Epithelial cell of esophagus (primary cell): ENCODE results near the gene SLX1B.
"Not testable (repeated sequence)": the region's sequence is repeated elsewhere in the genome, so short reads cannot be mapped to it uniquely, and the experiment has no call there.

ENCODE experiments used
- DNase-seq: peaks from one replicate; pipeline ENCODE4 v3.0.0; 2010; ENCODE audit warnings: low read depth
- H3K4me3 ChIP-seq: 2 replicates; pipeline ENCODE4 v1.5.1; 2011; ENCODE audit warnings: mild to moderate bottlenecking, low read length, control low read depth

SLX1B gene

DNA sequence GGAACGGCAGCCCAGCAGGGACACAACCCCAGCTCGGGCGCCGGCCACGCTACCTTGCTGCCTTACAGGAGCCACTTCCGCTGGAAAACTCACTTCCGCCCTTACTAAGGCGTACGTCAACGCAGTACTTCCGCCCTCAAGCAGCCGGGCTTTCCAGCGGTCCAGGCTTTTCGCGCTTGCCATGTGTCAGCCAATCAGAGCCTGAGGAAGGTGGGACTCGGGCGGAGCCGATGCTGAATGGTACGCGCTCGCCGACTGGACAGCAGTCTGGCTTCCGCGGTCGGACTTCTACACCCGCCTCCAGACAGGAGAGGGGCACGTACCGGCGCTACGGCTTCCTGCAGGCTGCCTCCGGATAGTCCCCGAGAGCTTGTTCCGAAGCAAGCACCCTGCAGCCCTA is at the start of gene SLX1B, which contains the start of gene BOLA2:
Gene SLX1B (plus strand): TSS at position 265 of the 400 bp plus-strand sequence.
Gene BOLA2 (minus strand): TSS at position 83 of the 400 bp plus-strand sequence. CDS start 98 bp downstream, outside the sequence.
- not testable (repeated sequence) for DNase-seq, H3K4me3 ChIP-seq

DNA sequence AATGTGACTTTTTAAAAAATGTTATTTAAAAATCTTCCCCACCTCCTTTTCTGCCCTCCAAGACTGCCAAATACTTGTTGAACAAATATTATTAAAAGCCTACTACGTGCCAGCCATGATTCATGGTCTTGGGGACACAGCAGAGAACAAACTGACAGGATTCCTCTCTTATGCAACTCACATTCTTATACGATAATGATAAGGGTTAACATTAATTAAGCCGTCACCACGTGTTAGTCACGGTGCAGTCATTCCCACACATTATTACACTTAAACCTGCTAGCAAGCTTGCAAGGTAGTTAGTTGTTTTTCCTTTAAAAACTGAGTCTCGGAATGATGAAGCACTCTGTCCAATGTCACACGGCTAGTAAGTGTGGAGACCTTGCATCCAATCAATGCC is 49.1 kb upstream of the SLX1B start:
- peak; percentile 89 for DNase-seq
- not testable (repeated sequence) for H3K4me3 ChIP-seq

DNA sequence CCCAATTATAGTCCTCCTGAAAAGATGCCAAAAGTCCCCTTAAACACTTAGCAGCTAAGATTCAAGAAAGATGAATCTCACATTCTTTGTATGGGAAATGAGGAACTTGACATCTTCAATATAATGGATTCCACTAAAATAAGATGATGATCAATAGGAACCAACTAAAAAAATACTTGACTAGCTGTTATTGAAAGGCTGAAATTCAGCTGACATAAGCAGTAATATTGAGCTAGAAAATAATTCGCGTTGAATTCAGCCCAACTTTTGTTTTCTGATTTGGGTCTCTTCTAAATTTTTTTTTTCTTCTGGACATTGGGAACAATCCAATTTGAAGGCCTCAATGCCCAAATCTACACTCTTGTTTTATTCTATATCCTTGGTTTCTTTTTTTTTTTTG is 30.7 kb upstream of the SLX1B start:
- H3K4me3 ChIP-seq, DNase-seq: not testable (repeated sequence)

DNA sequence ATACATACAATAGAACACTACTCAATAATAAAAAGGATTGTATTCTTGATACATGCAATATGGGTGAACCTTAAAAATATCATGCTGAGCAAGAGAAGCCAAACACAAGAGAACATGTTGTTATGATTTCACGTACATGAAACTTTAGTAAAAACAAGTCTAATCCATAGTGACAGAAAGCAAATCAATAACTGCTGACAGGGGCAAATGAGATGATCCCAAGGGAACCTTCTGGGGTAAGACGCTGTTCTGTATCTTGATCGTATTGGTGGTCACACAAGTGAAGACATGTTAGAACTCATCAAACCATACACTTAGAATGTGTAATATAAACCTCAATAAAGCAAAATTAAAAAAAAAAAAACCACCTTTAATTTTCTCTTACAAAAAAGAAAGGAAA is 28.9 kb upstream of the SLX1B start:
- not testable (repeated sequence) for DNase-seq, H3K4me3 ChIP-seq

DNA sequence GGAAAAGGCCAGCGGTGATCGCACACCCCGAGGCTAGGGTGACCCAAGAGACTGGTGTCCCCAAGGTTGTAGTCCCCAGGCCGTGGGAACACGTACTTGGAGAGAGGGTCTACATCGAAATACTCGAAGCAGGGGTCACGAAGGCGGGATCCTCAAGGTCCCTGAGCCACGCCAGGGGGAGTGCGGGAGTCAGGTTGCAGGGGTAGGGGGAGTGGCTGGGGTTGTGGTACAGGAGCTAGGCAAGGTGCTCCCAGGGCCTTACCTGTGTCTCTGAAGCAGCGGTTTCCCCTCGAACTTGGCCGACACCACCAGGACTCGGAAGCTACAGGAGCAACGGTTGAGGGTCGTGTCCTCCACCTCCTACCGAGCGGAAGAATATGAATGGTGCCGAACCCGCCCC is 579 bp upstream of the SLX1B start:
- not testable (repeated sequence) for H3K4me3 ChIP-seq, DNase-seq

DNA sequence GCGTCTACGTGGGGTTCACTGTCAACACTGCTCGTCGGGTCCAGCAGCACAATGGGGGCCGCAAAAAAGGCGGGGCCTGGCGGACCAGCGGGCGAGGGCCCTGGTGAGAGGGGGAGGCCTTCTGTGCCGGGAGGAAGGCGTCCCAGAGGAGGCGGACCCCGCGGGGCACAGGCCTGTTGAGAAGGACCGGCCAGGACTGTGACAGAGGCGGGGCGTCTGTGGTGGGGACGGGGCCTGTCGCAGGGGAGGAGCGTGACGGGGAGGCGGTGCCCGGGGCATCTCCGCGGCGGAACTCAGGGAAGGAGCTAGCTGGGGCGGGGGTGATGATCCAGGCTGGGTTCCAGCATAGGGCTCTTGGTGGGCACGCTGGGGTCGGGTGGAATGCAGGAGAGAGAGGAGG is 495 bp downstream of the SLX1B start:
- H3K4me3 ChIP-seq, DNase-seq: not testable (repeated sequence)

DNA sequence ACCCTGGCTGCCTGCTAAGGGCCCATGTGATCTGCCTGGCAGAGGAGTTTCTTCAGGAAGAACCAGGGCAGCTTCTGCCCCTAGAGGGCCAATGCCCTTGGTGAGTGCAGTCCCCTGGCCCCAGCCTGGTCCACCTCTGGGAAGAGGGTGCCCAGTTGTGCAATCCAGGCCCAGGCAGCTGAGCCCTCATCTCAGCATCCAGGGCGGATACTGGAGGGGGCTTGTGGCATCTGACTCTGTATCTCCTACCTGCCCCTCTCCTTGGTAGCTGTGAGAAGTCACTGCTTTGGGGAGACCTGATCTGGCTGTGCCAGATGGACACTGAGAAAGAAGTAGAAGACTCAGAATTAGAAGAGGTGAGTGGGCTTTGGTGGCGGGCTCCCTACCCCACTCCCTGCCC is 3.3 kb downstream of the SLX1B start:
- not testable (repeated sequence) for H3K4me3 ChIP-seq, DNase-seq

DNA sequence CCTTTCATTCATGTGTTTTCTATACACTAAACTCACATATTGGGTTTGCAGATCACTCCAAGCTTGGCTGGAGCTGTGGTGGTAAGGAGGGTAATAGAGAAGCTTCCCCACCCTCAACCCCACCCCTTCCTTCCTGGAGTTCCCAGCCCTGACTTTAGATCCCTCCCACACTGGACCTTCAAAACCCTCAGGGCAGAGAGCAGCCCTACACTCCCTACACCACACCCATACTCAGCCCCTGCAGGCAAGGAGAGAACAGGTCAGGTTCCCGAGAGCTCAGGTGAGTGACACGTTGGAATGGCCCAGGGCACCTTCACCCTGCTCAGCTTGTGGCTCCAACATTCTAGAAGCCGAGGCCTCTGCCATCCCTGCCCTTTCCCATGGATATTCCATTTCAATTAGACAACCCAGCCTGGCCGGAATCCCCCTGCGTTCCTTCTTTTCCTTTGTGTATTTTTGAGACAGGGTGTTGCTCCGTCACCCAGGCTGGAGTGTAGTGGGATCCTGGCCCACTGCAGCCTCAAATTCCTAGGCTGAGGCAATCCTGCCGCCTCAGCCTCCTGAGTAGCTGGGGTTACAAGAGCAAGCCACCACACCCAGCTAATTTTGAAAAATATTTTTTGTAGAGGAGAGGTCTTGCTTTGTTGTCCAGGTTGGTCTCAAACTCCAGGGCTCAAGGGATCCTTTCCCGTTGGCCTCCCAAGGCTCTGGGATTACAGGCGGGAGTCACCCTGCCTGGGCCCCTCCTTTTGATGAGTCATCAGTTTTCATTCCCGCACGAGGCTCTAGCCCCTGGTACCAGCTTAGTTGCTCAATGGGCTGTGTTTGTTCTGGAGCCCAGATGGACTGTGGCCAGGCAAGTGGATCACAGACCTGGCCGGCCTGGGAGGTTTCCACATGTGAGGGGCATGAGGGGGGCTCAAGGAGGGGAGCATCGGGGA is 5.6 kb downstream of the SLX1B start, which contains the start of gene SULT1A4:
Gene SULT1A4 (plus strand): TSS at position 208 of the 941 bp plus-strand sequence. CDS start 1,473 bp downstream, outside the sequence.
- H3K4me3 ChIP-seq, DNase-seq: not testable (repeated sequence)

DNA sequence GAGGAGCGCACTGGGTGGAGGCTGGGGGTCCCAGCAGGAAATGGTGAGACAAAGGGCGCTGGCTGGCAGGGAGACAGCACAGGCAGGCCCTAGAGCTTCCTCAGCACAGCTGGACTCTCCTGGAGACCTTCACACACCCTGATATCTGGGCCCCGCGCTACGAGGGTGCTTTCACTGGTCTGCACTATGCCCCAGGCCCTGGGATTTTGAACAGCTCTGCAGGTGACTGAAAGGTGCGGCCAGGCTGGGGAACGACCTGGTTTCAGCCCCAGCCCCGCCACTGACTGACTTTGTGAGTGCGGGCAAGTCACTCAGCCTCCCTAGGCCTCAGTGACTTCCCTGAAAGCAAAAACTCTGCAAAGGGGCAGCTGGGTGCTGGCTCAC is 6.3 kb downstream of the SLX1B start:
- not testable (repeated sequence) for DNase-seq, H3K4me3 ChIP-seq

DNA sequence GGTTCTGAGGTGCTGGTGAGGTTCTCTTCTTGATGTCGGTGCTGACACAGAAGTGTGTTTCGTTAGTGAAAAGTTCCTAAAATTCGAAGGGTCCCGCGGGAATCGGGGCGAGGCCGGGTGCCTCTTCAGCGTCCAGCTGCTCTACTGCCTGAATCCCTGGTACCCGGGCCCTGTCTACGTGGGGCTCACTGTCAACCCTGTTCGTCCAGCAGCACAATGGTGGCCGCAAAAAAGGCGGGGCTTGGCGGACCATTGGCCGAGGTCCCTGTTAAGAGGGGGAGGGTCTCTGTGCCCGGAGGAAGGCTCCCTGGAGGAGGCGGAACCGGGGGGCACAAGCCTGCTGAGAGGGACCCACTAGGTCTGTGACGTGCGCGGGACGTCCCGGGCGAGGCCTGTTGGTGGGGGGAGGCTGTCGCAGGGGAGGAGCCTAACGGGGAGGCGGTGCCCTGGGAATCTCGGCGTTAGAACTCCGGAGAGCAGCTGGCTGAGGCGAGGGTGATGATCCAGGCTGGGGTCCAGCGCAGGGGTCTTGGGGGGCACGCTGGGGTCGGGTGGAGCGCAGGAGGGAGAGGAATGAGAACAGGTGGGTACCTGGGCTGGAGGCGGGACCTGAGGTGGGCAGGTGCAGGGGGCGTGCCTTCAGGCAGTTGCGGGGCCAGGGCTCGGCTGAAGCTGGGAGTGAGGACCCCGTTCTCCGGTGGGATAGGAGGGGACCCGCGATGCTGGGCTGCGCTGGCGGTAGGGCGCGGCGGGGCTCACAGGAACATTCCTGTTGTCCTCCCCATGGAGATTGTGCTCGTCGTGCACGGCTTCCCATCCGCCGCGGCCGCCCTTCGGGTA is 11.9 kb downstream of the SLX1B start:
- not testable (repeated sequence) for H3K4me3 ChIP-seq, DNase-seq

DNA sequence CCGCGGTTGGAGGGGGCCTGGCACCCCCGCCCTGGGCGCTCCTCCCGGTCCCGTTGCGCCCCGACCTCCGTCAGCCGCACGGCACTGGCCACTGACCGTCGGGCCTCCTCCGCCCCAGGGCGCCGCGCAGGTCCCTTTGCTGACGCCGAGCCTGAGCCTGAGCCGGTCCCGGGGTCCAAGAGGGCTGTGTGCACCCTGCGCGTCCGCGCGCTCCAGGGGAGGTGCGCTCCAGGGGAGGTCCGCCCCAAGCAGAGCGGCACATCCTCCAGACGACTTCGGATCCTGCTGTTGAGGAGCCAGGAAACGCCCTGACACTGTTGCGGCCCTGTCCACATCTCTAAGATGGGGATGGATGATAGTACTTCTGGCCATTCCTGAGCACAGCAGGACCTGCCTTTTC is 12.6 kb downstream of the SLX1B start:
- DNase-seq, H3K4me3 ChIP-seq: not testable (repeated sequence)

DNA sequence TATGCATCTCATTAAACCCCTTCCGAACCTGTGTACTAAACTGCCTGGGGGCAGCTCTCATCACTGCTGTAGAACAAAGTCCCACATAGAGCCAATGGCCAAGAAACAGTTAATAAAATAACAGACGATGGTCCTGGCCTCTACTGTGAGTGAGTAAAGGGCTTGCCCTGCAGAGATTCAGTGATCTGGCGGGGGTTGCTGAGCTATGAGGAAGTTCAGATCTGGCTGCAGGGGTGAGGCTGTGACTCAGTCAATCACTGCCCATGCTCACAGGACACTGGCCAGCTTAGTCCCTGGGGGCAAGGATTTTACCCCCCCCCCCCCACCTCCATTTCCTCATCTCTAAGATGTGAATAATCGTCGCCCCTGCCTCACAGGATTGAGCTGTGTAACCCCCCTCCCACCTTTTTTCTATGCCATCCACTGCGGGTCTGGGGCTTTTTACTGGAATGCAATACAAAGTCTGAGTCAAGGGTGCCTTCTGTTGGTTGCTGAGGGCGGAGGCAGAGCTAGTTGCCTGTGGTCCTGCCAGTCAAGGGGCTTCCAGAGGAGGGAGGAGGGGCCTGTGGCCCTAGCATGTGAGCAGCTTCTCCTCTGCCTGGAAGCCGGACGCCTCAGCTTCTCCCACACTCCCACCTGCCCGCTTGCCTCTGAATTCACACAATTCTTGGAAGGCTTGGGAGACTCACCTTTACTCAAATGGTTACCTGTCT is 13.5 kb downstream of the SLX1B start:
- not testable (repeated sequence) for H3K4me3 ChIP-seq, DNase-seq

DNA sequence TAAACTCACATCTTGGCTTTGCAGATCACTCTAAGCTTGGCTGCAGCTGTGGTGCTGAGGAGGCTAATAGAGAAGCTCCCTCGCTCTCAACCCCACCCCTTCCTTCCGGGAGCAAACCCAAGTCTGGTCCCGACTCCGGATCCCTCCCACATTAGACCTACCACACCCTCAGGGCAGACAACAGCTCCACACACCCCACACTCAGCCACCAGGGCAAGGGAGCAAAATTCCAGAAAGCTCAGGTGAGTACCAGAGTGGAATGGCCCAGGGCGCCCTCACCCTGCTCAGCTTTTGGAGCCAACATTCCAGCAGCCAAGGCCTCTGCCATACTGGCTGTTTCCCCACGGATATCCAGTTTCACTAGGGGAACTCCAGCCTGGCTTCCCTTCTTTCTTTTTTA is 15.3 kb downstream of the SLX1B start:
- not testable (repeated sequence) for H3K4me3 ChIP-seq, DNase-seq

DNA sequence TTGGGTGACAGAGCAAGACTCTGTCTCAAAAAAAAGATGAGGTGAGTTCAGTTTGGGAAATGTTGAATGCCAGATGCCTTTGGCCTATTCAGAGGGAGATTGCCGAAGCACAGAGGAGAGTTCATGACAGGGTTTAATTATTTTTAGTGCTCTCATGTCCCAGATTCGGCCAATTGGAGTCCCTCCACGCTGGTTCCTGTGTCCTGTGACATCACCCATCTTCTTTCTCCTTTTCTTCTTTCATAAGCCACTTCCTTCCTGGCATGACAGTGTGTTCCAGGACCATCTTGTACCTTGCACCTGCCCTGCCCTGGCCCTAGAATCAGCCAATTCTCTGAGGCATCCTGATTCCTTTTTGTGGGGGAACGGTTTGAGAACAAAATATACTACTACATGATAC is 17.7 kb downstream of the SLX1B start:
- H3K4me3 ChIP-seq, DNase-seq: not testable (repeated sequence)

DNA sequence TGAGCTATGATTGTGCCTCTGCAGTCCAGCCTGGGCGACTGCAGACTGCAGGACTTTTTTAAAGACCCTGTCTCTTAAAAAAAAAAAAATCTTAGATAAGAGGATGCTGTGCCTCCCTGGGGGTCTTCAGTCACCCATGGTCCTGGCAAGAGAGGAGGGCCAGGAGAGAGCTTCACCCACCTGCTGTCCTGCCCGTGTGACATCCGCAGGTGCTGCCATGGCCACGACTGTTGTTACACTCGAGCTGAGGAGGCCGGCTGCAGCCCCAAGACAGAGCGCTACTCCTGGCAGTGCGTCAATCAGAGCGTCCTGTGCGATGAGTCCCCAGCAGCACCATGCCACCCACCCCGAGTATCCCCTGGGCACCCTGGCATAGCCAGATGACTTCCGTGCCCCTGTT is 27.9 kb downstream of the SLX1B start:
- DNase-seq, H3K4me3 ChIP-seq: not testable (repeated sequence)

DNA sequence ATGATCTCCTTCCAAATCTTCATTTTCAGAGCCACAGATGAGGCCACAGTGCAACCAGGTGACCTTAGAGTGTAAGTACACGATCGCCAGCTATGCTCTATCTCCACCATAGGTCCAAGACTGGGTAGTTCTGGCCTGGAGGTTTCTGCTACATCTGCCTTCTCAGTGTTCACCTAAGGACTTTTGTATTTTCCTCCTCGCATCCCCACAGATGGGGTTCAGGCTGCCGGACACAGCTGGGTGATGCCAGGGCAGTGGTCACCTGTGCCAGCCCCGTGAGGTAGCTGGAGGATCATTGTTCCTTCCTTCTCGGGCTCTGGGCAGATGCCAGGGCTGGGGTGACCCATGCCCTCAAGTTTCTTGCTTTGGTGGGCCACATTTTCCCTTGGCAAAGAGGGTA is 52.0 kb downstream of the SLX1B start, which contains the start of gene NPIPB12:
Gene NPIPB12 (minus strand): TSS at position 101 of the 400 bp plus-strand sequence.
- H3K4me3 ChIP-seq, DNase-seq: not testable (repeated sequence)
